Hematopoietic multipotent progenitor cell treated with erythropoietin and hydrocortisone succinate and interleukin-3 and kit ligand, for 17 days (in vitro differentiated cells): ENCODE results near the gene ULK4.
"Not testable (repeated sequence)": the region's sequence is repeated elsewhere in the genome, so short reads cannot be mapped to it uniquely, and the experiment has no call there.

Source experiments
- DNase-seq: peaks from one replicate; pipeline ENCODE4 v3.0.0-alpha.2; 2015; ENCODE audit warnings: low spot score

Gene ULK4

DNA sequence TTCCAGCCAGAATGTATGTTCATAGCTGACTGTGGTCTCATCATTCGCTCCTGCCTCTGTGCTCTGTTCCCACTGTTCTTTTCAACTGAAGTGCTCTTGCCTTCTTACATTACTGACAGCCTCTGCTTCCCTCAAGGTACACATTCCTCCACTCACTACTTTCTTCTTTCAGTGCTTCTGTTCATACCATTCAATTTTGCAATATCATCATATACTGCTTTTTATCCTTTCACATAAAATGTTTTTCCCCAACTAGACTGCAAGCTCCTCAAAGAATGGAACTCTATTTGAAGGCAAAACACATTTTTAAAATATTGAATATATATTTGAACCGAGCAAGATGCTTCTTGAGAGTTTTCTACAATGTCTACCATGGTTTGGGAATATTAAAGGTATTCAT is 471.5 kb downstream of the ULK4 start:
- DNase-seq: no peak

DNA sequence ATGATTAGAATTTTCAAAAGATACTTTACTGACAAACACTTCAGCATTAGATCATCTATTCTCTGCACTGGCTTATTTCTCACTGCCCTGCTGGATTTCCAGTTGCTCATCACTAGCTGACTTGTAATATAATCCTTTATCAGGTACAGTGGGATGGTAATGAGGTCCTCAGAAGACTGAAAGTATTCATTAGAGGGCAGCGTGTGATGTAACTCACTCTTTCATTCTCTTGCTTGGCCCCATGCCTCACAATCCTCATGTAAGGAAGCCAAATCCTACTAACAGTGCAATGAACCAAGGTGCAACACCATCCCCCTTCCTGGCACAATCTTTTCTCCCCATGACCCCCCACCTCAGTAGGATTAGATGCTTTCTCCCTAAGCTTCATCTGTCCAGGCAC is 472.7 kb downstream of the ULK4 start:
- DNase-seq: no peak

DNA sequence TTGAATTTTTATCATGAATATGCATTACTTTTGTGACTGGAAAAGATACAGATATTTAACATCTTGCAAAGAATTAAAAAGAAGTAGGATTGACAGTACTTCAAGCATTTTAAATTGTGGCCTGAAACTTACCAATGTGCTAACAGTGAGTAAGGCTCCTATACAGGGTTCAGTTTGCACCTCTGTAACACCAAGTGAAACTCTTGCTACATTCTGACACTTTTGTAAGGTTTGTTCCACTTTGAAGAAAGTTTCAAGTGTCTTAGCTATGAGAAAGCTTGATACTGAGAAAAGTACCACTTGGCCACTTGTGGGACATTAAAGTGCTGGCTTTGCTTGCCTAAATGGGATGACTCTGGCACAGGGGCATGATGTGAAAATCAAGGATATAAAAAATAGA is 473.4 kb downstream of the ULK4 start:
- DNase-seq: no peak

DNA sequence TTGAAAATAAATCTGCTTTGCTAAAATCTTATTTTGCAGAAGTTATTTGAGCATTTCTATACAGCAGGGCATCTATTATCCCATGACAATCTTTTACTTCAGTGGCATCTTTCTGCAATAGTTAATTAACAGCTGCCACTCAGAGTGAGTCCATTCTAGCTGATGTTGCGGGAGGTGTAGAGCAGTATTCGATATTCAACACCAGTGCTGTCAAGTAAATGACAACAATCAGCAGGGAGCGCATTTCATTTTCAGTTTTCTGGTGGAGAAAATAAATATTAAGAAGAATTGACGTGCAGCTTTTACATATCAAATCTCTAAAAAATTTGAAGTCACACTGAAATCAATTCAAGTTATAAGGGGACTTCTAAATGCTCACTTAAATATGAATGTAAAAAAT is 476.4 kb downstream of the ULK4 start:
- DNase-seq: no peak

DNA sequence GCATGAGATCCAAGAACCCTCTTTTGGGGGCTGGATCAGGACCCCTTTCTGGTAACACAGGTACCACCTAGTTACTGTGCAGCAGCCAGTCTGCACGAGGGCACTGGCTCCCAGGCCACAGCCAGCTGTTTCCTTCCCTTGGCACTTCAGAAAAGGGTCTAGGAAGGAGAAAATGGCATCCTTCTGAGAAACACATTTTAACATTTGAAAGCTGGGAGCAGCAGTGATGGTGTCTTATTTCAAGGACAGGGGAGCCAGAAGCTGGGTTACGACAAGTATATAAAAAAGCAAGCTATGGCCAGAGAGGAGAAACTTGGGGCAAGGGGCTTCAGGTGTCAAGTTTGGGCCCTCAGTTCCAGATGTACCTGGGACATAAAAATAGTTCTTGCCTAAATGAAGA is 479.8 kb downstream of the ULK4 start:
- DNase-seq: no peak

DNA sequence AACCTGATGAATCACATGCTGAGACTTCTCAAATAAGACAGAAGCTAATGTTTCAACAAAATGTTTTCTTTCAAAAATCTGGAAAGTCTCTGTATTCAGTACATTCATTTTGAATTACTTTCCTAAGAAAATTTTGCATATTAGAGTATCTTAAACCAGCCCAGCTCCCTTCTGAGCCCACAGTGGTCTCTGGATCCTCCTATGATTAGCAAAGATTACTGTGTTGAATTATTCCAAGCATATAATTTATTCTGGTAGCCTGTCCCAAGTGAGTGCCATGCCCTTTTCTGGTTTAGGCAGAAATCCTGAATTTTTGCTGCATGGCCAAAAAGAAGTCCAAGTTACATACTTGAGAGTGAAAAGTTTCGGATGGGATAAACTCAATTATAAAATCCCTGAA is 483.6 kb downstream of the ULK4 start:
- no peak for DNase-seq

DNA sequence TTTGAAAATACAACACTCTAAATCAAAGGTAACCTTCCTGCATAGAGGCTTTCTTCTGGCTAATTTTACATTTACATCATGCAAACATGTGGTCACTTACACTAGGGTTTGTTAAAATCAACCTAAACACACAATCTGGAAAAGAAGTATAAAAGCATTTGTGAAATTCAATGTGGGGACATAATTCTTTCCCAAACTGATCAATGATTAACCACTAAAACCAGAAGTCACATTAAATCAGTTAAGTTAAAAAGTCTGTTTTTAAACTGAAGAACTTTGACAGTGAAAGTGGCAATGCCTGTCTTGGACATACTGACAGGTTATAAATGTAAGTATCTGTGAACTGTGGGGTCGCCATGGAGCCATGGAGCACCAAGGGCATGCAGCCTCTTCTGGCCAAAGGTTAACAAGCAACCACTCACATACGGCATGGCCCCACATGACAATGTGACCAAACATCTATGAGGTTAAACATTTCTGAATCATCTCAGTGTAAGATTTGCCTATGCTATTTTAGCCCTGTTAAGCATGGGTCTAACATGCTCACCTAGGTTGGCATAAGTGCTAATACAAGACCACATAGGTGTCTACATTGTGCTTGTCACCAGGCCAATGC is 484.4 kb downstream of the ULK4 start:
- DNase-seq: no peak

DNA sequence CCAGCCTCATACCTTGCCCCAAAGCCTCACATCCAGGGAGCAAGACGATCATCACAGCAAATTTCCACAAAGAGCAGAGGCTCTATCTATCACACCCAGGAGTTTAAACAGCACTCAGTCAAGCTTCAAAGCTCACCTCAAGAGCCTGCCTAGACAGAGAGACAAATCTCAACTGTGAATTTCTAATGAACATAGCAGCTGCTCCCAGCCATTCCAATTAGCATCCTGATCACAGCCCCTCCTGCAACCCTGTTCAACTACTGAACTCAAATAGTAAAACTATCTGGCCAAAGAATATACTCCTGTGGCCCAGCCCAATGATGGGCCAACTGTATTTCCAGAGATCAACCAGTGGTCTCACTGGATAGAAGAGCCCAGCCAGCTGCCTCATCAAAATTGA is 492.8 kb downstream of the ULK4 start:
- DNase-seq: no peak

DNA sequence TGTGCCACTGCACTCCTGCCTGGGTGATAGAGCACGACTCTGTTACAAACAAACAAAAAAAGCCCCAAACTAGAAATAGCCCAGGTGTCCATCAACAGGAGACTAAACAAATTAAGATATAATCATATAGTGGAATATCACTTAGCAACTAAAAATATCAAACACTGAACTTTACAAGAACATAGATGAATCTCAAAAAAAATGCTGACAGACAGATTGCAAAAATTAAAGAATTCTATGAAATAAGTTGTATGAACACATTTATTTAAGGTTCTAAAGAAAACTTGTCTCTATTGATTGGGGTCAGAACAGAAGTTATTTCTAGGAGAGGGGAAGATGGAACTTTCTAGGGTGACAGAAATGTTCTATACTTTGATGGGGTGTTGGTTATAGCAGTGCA is 494.4 kb downstream of the ULK4 start:
- no peak for DNase-seq

DNA sequence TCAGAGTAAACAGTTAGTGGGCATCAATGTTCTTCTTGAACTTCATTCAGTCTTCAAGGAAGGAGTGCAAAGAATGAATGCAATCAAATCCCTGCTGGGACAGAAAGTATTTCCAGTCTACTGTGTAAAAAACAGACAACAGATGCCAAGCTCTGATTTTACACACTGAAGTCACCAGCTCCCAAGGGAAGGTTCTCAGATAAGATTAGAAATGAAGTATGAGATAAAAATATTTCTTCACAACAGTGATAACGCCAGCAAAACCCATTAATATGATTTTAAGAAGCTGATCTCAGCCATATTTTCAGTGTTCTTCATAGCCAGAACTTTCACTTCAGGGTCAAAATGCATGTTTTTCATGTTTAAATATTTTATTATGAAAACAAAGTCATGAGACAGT is 497.0 kb downstream of the ULK4 start:
- DNase-seq: no peak

DNA sequence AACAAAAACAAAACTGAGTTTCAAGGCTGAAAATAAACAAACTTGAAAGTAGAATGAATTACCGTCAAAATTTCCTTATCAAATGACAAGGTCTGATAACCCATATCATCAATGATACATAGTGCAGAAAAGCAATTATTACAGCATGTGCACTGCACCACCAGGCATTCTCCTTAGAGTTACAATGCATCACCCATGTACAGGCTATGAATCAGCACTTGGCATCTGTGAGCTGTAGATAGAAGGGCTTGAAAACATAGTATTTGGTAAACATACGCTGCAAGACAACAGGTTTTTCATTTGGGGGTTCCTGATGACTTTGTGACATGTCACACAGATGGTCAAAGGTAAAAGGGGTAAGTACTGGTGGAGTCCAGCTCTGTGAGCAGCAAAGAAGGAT is 497.5 kb downstream of the ULK4 start:
- no peak for DNase-seq

DNA sequence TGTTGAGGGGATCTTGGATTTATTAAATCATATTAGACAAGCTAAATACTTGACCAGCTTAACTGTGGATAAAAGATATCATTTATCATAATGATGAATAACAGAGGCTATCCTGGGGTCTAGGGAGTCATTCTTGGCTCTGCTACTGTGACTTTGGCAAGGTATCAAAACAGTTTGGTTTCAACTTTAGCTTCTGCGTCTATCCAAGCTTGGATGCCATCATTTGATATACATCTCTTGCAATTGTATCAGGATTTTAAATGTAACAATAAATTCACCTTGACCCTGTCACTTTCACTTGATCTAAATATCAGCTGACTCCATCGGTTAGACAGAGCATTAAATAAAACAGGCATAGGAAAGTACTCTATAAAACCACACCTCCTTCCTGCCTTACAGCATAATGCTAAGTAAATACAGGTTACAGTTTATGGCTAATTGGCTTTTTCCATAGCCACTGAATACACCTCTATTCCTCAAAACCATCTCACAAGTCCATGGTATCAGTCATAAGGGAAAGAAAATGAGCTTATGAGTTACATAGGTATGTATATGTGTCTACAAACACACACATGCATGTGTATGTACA is 499.7 kb downstream of the ULK4 start:
- no peak for DNase-seq

DNA sequence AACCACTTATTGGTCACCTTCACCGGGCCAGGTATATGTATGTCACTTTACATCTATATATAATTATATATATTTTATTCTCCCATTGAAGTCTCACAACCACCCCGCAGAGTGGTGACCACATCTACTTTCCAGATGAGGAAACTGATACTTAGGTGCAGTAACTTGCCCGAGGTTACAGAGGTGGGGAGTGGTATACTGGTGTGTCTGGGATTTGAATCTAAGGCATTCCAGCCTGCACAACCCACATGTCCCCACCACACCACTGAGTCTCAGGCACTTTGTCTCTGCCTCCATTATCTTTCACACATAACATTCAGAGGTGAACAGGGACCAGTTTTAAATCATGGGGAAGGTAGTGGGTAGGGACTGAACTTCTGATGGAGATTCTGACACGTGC is 501.2 kb downstream of the ULK4 start:
- no peak for DNase-seq

DNA sequence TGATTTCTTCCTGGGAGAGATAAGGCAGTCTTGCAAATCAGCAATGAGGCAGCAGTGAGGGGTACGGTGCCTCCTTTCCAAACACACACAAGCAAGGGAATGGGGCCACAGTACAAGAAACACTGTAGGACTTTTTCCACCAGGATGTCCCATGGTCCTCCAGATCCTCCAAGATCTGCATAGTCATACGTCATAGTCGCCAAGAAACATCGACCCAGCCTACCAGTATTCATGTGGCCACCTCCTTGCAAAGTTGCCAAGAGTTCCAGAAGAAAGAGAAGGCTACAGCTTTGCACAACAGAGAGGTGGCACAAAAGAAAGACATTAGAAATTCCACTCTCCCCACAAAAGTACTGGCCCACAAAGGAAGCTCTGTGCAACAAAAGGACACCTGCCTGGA is 504.7 kb downstream of the ULK4 start:
- DNase-seq: no peak

DNA sequence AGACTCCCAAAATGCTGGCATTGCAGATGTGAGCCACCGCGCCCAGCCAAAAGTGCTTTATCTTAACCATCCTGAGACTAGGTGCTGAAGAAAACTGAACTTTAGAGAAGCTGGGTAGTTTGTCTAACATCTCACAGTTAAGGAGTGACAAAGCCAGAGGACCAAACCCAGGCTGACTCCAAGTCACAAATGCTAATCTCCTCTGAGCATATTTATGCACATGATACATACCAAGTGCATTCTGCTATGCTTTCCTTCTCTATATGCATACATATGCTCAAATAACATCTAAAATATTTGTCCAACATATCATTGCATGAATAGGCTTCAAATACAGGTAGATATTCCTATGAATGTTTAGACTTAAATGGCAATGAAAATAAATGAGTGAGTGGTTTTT is 505.7 kb downstream of the ULK4 start:
- no peak for DNase-seq

DNA sequence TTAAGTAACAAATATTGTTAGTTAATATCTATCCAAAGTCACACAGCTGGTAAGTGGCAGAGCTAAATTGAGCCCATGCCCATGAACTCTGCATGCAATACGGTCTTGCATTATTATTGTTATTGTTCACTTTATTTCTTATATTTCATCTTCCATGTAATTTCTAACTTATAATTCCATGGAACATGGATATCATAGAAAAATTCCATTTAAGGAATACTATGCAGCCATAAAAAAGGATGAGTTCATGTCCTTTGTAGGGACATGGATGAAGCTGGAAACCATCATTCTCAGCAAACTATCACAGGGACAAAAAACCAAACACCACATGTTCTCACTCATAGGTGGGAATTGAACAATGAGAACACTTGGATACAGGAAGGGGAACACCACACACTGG is 508.3 kb downstream of the ULK4 start:
- not testable (repeated sequence) for DNase-seq

DNA sequence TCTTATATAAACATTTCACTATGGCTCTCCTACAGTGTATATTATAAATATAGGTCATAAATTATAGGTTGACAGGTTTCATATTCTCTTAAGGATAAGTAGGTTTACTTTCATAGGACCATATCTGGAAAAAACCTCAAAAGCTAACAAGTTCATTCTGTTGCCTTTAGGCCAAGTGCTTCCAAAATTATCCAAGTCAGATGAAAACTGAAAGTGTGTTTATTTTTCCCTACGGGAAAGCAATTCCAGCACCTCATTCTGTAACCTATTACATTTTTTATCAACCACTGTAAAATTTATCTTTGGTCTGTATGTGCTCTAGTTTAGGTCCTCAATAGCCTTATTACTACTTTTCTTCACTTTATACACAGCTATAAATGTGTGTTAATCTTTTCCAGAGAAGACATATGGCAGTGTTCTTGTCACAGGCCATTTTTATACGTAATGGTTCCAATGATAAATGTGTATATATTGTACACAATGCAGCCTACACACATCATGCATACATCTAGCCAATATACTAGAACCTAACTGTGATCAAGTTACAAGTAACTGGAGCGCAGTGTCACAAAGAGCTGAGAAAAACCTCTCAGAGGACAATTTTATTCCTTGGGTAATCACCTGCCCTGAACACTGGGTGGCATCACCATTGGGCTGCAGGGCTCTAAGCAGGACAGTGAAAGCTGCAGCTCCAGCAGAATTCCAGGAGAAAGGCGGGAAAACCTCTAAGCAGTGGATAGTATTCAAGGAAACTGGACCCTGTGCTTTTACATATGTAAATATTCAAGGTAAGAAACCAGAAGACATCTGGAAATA is 511.3 kb downstream of the ULK4 start:
- DNase-seq: no peak

DNA sequence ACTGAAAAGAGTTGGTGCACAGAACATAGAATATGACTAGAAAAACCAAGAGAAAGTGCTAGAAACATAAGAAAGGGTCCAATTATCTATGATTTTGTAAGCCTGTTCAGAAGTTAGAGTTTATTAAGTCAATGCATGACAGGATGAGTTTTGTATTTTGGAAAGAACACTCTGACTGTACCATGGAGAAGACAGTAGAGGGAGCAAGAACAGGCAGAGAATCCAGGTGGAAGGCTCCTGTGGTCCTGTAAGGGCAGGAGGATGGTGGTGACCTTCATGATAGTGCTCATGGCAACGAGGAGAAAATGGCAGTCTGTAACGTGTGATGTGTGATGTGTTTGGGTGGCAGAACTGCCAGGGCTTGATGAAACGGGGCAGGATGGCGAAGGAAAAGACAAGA is 513.5 kb downstream of the ULK4 start:
- DNase-seq: no peak

DNA sequence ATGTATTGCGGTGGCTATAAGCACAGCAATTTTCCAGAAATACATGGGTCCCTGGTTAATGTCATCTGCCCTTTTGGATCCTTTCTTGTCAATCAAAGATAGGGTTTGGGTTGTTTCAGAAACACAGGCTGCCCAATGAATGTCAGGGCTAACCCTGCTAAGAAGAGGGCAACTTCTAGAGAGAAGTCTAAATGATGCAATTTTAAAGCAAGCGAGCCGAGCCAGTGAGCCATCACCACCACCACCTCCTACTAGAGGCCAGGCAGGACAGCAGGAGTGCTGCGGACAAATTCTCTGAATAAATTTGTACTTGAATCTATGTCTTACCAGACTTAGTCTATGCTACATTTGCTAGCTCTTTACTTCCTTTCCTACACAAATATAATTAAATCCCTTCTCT is 514.2 kb downstream of the ULK4 start:
- DNase-seq: no peak

DNA sequence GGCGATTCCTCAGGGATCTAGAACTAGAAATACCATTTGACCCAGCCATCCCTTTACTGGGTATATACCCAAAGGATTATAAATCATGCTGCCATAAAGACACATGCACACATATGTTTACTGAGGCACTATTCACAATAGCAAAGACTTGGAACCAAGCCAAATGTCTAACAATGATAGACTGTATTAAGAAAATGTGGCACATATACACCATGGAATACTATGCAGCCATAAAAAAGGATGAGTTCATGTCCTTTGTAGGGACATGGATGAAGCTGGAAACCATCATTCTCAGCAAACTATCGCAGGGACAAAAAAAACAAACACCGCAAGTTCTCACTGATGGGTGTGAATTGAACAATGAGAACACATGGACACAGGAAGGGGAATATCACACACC is 515.6 kb downstream of the ULK4 start:
- DNase-seq: not testable (repeated sequence)

DNA sequence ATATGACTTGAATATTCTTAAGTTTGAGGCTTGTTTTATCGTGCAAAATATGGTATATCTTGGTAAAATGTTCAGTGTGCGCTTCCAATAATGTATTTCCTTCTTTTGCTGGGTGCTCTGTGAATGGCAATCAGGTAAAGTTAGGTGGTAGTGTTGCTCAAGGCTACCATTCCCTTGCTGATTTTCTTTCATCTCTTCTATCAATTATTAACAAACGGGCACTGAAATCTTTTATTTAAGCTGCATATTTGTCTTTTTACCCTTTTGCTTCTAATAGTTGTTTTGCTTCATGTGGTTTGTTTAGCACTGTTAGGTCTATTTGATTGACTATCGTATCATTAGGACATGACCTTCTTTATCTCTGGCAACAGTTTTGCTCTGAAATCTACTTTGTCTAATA is 520.3 kb downstream of the ULK4 start:
- DNase-seq: no peak

DNA sequence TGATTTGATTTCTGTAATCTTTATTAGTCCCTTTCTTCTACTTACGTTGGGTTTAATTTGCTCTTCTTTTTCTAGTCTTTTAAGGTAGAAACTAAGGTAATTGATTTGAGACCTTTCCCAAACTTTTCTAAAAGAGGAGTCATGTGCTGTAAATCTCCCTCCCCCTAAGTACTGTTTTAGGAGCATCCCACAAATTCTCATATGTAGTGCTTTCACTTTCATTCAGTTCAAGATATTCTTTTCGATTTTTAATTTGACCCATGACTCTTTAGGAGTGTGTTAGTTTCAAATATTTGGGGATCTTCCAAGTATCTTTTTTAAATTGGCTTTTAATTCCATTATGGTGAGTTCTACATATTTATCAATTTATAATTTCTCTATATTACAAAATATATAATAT is 520.8 kb downstream of the ULK4 start:
- DNase-seq: no peak

DNA sequence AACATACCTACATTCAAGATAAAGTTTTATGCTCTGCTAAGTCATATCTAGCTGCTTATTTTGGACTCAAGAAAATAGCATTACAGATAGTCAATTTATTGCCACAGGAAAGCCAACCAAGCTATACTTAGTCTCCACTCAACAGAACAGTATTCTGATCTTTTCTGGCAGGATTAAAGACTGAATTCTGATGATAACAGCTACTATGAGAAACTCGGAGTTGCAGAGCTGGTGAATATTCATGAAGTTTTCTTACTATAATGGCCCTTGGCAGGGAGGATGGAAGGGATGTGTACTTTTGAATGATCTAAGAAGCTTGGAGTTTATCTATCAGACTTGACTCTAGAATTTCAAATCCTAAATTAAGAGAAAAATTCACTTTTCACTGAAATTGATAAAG is 524.9 kb downstream of the ULK4 start:
- DNase-seq: no peak

DNA sequence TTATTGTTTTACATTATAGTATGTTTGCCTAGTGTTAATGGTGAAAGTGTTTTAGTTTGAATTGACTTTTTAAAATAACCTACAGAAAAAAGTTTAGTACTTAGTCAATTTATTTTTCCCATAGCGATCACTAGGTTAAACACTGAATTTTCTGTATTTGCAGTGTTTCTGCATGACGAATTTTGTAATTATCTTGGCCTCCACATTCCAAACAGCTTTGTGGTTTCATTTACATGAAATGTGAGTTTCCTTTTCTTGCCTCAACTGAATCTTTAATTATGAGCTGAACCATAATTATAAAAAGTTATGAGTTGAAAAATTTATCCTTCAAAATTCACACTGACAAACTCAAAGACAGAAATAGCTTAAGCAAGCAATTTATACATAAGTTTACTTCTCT is 527.1 kb downstream of the ULK4 start:
- DNase-seq: no peak
